HUES48 (cell line): ENCODE measurements around the gene CPPED1.
A peak's percentile ranks its signal among the peaks of the same experiment; 100 is the strongest.
"Not testable (repeated sequence)": the region's sequence is repeated elsewhere in the genome, so short reads cannot be mapped to it uniquely, and the experiment has no call there.

ENCODE experiments used
- H3K27ac ChIP-seq: one replicate; pipeline ENCODE4 v1.7.0; 2013; ENCODE audit warnings: low read depth, low read length, inconsistent platforms
- H3K27me3 ChIP-seq: 2 replicates; pipeline ENCODE4 v1.6.1; 2013; ENCODE audit warnings: mild to moderate bottlenecking, low read length; ENCODE audit not compliant: control insufficient read depth, insufficient read depth
- H3K36me3 ChIP-seq: 2 replicates; pipeline ENCODE4 v1.6.1; 2013; ENCODE audit warnings: low read length; ENCODE audit not compliant: control insufficient read depth, insufficient read depth
- H3K4me1 ChIP-seq: 2 replicates; pipeline ENCODE4 v1.6.1; 2013; ENCODE audit warnings: mild to moderate bottlenecking, low read length; ENCODE audit not compliant: control insufficient read depth, insufficient read depth
- H3K4me3 ChIP-seq: 2 replicates; pipeline ENCODE4 v1.5.1; 2013; ENCODE audit warnings: mild to moderate bottlenecking, low read depth, low read length
- H3K9ac ChIP-seq: 2 replicates; pipeline ENCODE4 v1.6.1; 2013; ENCODE audit warnings: mild to moderate bottlenecking, low read depth, low read length, moderate library complexity
- H3K9me3 ChIP-seq: 2 replicates; pipeline ENCODE4 v1.6.1; 2013; ENCODE audit warnings: low read length; ENCODE audit not compliant: control insufficient read depth, insufficient read depth

The CPPED1 gene

GRCh38 chr16:12802048-12802447 lies 1.6 kb downstream of the CPPED1 start:
- H3K9ac ChIP-seq = no peak overlapping the region
- no peak overlapping the region for H3K4me3 ChIP-seq

GRCh38 chr16:12801511-12802042 lies 2.1 kb downstream of the CPPED1 start:
- H3K9ac ChIP-seq = no peak overlapping the region
- no peak overlapping the region for H3K4me3 ChIP-seq
- H3K9me3 ChIP-seq = no peaks in the 10 kb centered on the region
- H3K36me3 ChIP-seq = no peaks in the 10 kb centered on the region
- peak overlapping the region; percentile 25 for H3K27ac ChIP-seq
- peaks cover 7% of the 10 kb centered on the region; the same call in 1 of the 2 replicates for H3K4me1 ChIP-seq
- no peaks in the 10 kb centered on the region for H3K27me3 ChIP-seq

More at GRCh38 chr16:12802048-12802447, 1.6 kb downstream of the CPPED1 start:
- no peaks in the 10 kb centered on the region for H3K27me3 ChIP-seq
- no peaks in the 10 kb centered on the region for H3K9me3 ChIP-seq
- H3K4me1 ChIP-seq = peaks cover 7% of the 10 kb centered on the region; the same call in 1 of the 2 replicates
- no peaks in the 10 kb centered on the region for H3K36me3 ChIP-seq
- H3K27ac ChIP-seq = peak overlapping the region; percentile 25

- no peak overlapping the region for H3K4me3 ChIP-seq
- no peaks in the 10 kb centered on the region for H3K36me3 ChIP-seq
- H3K9me3 ChIP-seq = no peaks in the 10 kb centered on the region
- H3K27ac ChIP-seq = no peak overlapping the region
- no peak overlapping the region for H3K9ac ChIP-seq
- H3K27me3 ChIP-seq = no peaks in the 10 kb centered on the region
- peaks cover 7% of the 10 kb centered on the region; the same call in 1 of the 2 replicates for H3K4me1 ChIP-seq
Measured at GRCh38 chr16:12800817-12801216, 2.9 kb downstream of the CPPED1 start.

- H3K9ac ChIP-seq, H3K4me3 ChIP-seq, H3K36me3 ChIP-seq, H3K9me3 ChIP-seq, H3K4me1 ChIP-seq, H3K27ac ChIP-seq, H3K27me3 ChIP-seq: not testable (repeated sequence)
Measured at GRCh38 chr16:12799996-12800395, 3.7 kb downstream of the CPPED1 start.

- Histone ChIP-seq H3K4me1 (peaks cover 10% of the 10 kb centered on the region; the same call in 1 of the 2 replicates), H3K27me3 (no peaks in the 10 kb centered on the region), H3K9ac (no peak overlapping the region), H3K9me3 (no peaks in the 10 kb centered on the region), H3K27ac (no peak overlapping the region), H3K4me3 (no peak overlapping the region), H3K36me3 (no peaks in the 10 kb centered on the region)
Measured at GRCh38 chr16:12798846-12799245, 4.8 kb downstream of the CPPED1 start.

GRCh38 chr16:12798171-12798570 lies 5.5 kb downstream of the CPPED1 start:
- Histone ChIP-seq H3K27me3 (no peaks in the 10 kb centered on the region), H3K9me3 (no peaks in the 10 kb centered on the region), H3K27ac (no peak overlapping the region), H3K9ac (no peak overlapping the region), H3K36me3 (no peaks in the 10 kb centered on the region), H3K4me3 (no peak overlapping the region), H3K4me1 (peaks cover 16% of the 10 kb centered on the region)

- peaks cover 9% of the 10 kb centered on the region for H3K4me1 ChIP-seq
- no peak overlapping the region for H3K27ac ChIP-seq
Measured at GRCh38 chr16:12796498-12796897, 7.2 kb downstream of the CPPED1 start.

GRCh38 chr16:12794486-12795387 lies 8.9 kb downstream of the CPPED1 start:
- Histone ChIP-seq H3K27ac (no peak overlapping the region), H3K36me3 (no peaks in the 10 kb centered on the region), H3K9me3 (no peaks in the 10 kb centered on the region)

More at GRCh38 chr16:12796498-12796897, 7.2 kb downstream of the CPPED1 start:
- no peak overlapping the region for H3K9ac ChIP-seq
- no peaks in the 10 kb centered on the region for H3K9me3 ChIP-seq
- H3K36me3 ChIP-seq = no peaks in the 10 kb centered on the region
- H3K4me3 ChIP-seq = no peak overlapping the region
- H3K27me3 ChIP-seq = no peaks in the 10 kb centered on the region

GRCh38 chr16:12793865-12794240 lies 9.8 kb downstream of the CPPED1 start:
- no peak overlapping the region for H3K4me3 ChIP-seq
- no peaks in the 10 kb centered on the region for H3K27me3 ChIP-seq
- H3K9me3 ChIP-seq = no peaks in the 10 kb centered on the region
- peaks cover 9% of the 10 kb centered on the region for H3K4me1 ChIP-seq
- no peak overlapping the region for H3K27ac ChIP-seq
- no peak overlapping the region for H3K9ac ChIP-seq
- H3K36me3 ChIP-seq = no peaks in the 10 kb centered on the region

More at GRCh38 chr16:12794486-12795387, 8.9 kb downstream of the CPPED1 start:
- no peaks in the 10 kb centered on the region for H3K27me3 ChIP-seq
- H3K9ac ChIP-seq = no peak overlapping the region
- H3K4me1 ChIP-seq = peaks cover 9% of the 10 kb centered on the region
- H3K4me3 ChIP-seq = no peak overlapping the region

- no peak overlapping the region for H3K4me3 ChIP-seq
- peaks cover 9% of the 10 kb centered on the region for H3K4me1 ChIP-seq
- no peak overlapping the region for H3K27ac ChIP-seq
- no peak overlapping the region for H3K9ac ChIP-seq
- H3K36me3 ChIP-seq = no peaks in the 10 kb centered on the region
- H3K27me3 ChIP-seq = no peaks in the 10 kb centered on the region
- H3K9me3 ChIP-seq = no peaks in the 10 kb centered on the region
Measured at GRCh38 chr16:12793120-12793864, 10.4 kb downstream of the CPPED1 start.

- not testable (repeated sequence) for H3K4me3 ChIP-seq, H3K9me3 ChIP-seq, H3K36me3 ChIP-seq, H3K9ac ChIP-seq, H3K27ac ChIP-seq, H3K4me1 ChIP-seq, H3K27me3 ChIP-seq
Measured at GRCh38 chr16:12792528-12792927, 11.2 kb downstream of the CPPED1 start.
